22Rv1 (cell line): ENCODE measurements around the gene TRIM72.
"Not testable (repeated sequence)": the region's sequence is repeated elsewhere in the genome, so short reads cannot be mapped to it uniquely, and the experiment has no call there.

Experiments used
- ZFX ChIP-seq: fragments of 450-650 bp; IDR thresholded peaks from 2 replicates; pipeline ENCODE4 v1.6.1; 2017; ENCODE audit warnings: antibody characterized with exemption, borderline replicate concordance
- TF ChIP-seq, protein P1 (sequence below): fragments of 450-650 bp; IDR thresholded peaks from 2 replicates; pipeline ENCODE4 v1.5.1; 2017; ENCODE audit warnings: mild to moderate bottlenecking

- TF ChIP-seq, protein P1, sequence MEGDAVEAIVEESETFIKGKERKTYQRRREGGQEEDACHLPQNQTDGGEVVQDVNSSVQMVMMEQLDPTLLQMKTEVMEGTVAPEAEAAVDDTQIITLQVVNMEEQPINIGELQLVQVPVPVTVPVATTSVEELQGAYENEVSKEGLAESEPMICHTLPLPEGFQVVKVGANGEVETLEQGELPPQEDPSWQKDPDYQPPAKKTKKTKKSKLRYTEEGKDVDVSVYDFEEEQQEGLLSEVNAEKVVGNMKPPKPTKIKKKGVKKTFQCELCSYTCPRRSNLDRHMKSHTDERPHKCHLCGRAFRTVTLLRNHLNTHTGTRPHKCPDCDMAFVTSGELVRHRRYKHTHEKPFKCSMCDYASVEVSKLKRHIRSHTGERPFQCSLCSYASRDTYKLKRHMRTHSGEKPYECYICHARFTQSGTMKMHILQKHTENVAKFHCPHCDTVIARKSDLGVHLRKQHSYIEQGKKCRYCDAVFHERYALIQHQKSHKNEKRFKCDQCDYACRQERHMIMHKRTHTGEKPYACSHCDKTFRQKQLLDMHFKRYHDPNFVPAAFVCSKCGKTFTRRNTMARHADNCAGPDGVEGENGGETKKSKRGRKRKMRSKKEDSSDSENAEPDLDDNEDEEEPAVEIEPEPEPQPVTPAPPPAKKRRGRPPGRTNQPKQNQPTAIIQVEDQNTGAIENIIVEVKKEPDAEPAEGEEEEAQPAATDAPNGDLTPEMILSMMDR, result not testable (repeated sequence)
- not testable (repeated sequence) for TF ChIP-seq ZFX
These were observed 13.8 kb upstream of the TRIM72 start for GRCh38 chr16:31200111-31200510.
